GM18505 (cell line): ENCODE results near the gene ATG13.

ENCODE experiments used
- ATAC-seq: cut with Tn5 transposase; IDR thresholded peaks from one replicate; pipeline ENCODE4 v1.9.1; 2021; ENCODE audit not compliant: unreplicated experiment
- POLR2A ChIP-seq: IDR thresholded peaks from 4 replicates; pipeline ENCODE4 v1.6.1; 2011; ENCODE audit warnings: borderline replicate concordance; ENCODE audit not compliant: insufficient read depth, insufficient read length; ENCODE audit errors: extremely low read depth

ATG13 gene

DNA sequence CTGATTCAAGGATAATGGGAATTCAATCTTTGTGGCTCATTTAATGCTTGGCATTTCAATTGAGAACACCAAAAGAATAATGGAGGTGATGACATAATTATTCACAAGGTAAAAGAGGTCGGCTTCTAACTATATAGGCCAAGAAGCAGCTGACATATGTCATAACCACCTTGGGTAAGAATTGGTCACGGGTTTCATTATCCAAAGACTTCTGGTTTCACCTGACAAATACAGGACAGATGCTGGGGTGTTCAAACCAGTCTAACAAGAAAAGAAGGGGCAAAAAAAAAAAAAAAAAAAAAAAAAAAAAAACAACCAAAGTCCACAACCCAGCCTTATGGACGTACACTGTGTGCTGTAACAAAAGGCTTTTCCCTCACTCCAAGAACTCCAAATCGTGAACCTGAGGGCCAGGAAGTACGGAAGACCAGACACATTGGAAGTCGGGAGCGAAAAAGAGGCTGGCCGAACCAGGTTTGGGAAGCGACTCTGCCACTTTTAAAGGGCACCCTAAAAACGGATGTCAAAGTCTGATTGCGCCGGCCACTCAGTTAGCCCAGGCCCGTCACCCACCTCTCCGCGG lies 711 bp upstream of the ATG13 start:
- peak; percentile 75 for TF ChIP-seq POLR2A
- ATAC-seq, result no peak

DNA sequence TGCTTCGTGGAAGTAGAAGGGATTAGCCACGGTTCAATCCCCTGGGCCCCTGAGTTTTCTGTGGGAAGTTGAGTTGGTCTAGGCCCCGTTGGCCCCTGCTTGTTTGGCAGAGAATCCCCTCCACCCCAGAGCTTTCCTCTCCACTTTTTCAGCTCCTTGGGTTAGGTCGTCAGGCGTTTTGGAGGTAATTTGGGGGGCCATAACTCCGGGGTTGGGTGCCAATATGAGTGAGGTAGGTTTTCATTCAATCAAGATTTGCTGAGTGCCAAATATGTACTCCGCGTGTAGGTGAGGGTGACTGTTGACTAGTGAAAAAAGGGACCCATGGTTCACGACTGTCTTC lies 590 bp downstream of the ATG13 start:
- ATAC-seq, result no peak
- TF ChIP-seq POLR2A, result no peak

DNA sequence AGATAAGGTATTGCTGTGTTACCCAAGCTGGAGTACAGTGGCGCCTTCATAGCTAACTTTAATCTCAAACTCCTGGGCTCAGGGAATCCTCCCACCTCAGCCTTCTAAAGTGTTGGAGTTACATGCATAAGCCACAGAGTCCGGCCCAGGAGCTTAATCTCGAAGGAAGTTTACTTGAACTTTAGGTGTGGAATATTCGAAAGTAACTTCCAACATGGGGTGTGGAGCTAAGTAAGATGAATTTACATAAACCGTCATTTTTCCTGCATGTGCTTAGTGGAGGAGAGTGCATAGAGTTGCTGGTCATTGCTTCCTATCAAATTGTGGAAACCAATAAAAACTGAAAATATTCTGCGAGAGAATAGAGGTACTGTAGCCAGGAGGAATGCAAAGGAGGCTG lies 1.5 kb downstream of the ATG13 start:
- TF ChIP-seq POLR2A, result no peak
- ATAC-seq, result no peak

DNA sequence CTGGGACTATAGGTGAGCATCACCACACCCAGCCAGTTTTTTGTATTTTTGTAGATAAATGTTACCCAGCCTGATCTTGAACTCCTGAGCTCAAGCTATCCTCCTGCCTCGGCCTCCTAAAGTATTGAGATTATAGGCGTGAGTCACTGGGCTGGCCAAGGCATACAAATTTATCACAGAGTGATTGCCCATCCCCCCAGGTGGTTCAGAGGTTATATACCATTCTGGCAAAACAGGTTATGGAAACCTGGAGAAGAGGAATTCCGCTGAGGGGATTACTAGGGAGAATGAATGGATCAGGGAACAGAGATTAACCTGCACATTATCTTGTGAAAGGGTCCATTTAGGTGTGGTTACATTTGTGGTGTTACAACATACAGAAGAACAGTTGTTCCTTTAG lies 8.1 kb downstream of the ATG13 start:
- no peak for ATAC-seq
- TF ChIP-seq POLR2A, result no peak

GRCh38 chr11:46628961-46629360 lies 11.6 kb downstream of the ATG13 start:
- no peak for TF ChIP-seq POLR2A
- ATAC-seq, result no peak

DNA sequence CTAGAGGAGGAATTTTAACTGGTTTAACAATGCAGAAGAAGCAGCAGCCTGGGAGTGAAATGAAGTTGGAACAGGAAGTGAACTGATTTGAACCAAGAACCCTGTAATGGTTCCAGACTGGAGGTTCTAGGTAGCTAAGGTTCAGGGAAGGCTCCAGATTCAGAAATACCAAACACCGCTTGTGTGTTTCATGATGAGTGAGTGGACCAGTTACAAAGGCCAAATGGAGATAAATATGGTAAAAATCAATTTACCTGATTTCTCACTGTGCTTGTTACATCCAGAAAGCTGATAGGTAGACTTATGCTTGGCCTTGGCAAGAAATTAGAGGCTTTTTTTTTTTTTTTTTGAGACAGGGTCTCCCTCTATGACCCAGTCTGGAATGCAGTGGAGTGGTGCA lies 12.9 kb downstream of the ATG13 start:
- TF ChIP-seq POLR2A, result no peak

GRCh38 chr11:46631676-46632075 lies 14.3 kb downstream of the ATG13 start:
- no peak for TF ChIP-seq POLR2A
- no peak for ATAC-seq

More for the DNA sequence above, 12.9 kb downstream of the ATG13 start:
- no peak for ATAC-seq

DNA sequence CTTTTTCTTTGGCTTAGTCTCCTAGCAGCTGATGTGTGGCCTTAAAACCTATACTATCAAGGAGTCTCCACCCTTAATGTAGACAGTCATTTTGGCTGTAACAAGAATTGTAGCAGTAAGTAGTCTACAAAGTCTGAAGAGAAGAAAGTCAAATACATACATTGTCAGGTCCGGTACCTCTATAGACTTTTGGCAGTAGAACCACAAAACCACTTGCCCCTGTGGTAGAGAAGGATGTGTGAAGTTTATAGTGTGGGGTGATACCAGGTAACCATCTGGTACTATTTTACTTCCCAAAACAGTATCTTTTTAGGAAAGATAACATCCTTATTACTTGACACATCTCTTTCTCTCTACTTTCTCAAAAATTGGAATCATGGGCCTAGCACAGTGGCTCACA lies 15.1 kb downstream of the ATG13 start:
- TF ChIP-seq POLR2A, result no peak
- no peak for ATAC-seq

- no peak for ATAC-seq
- TF ChIP-seq POLR2A, result no peak
These were observed 16.2 kb downstream of the ATG13 start for GRCh38 chr11:46633291-46634217.

GRCh38 chr11:46635557-46636139 lies 18.3 kb downstream of the ATG13 start:
- TF ChIP-seq POLR2A, result no peak
- ATAC-seq, result no peak

GRCh38 chr11:46637546-46637945 lies 20.2 kb downstream of the ATG13 start:
- TF ChIP-seq POLR2A, result no peak
- no peak for ATAC-seq

GRCh38 chr11:46639197-46639839 lies 22.0 kb downstream of the ATG13 start:
- no peak for ATAC-seq
- no peak for TF ChIP-seq POLR2A

DNA sequence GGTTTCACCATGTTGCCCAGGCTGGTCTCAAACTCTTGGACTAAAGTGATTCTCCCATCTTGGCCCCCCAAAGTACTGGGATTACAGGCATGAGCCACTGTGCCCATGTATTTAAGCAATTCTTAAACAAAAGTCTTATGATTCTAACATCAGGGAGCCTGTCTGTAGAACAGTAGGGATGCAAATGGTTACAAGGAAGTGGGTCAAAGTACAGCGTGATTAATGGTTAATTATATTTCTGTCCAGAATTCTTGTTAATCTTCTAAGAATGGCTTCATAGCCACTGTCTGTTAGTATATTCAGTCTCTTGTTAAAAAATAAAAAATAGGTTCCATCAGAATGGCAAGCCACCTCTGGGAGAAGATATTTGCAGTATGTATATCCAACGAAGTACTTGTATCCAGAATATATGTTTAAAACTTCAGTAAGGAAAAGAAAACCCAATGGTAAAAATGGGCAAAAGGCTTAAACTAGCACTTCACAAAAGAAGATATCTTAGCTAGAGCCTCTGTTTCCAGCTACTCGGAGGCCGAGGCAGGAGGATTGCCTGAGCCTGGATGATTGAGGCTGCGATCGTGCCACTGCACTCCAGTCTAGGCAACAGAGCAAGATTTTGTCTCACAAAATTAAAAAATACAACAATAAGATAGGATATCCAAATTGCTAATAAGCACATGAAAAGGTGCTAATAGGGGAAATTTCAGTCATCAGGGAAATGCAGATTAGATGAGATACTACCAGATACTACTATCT lies 22.9 kb downstream of the ATG13 start:
- TF ChIP-seq POLR2A, result no peak
- no peak for ATAC-seq
